ENCODE results near the gene IL3RA. TPM values are rescaled to one million over a fixed set of nuclear protein-coding genes. Genes with fewer than 3 reads are reported as not detected.

IL3RA gene
- polyA plus RNA-seq, 1 of the 3 experiments (the other 2 are of a cell fraction) = not detected

DNA sequence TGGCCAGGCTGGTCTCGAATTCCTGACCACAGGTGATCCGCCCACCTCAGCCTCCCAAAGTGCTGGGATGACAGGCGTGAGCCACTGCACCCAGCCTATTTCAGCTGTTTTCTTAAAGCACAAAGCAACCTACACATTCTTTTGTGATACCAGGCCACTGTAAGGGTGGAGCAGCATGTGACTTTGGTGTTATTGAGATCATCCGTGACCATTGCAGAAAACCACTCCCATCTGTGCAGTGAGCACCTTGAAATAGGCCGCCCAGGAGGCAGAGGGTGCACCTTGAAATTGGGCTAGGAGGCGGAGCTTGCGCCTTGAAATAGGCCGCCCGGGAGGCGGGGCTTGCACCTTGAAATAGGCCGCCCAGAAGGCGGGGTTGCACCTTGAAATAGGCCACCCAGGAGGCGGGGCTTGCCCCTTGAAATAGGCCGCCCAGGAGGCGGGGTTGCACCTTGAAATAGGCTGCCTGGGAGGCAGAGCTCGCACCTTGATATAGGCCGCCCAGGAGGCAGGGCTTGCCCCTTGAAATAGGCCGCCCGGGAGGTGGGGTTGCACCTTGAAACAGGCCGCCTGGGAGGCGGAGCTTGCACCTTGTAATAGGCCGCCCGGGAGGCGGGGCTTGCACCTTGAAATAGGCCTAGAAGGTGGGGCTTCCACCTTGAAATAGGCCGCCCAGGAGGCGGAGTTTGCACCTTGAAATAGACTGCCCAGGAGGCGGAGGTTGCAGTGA is 64.3 kb downstream of the IL3RA start:
- DNase-seq = no peak
- WGBS (ENCODE audit: low lambda C conversion rate) = 84% methylated on average over 22 of the region's 27 CpGs
- H3K27me3 ChIP-seq (ENCODE audit: insufficient read depth) = no peaks in the 10 kb centered on the region
- ChIA-PET CTCF (no interaction called here), POLR2A (no interaction called here)
- peaks cover 6 to 22% of the 10 kb centered on the region in 2 experiments for H3K36me3 ChIP-seq (replicated peaks in 1 of 2; ENCODE audit: control insufficient read depth in 1 of 2, insufficient read depth in 2 of 2, low read length in 1 of 2)
- H3K27ac ChIP-seq (ENCODE audit: low read depth in 2 of 2, low read length in 1 of 2) = no peak overlapping the region
- H3F3A ChIP-seq (replicated peaks; ENCODE audit: insufficient read depth) = no peaks in the 10 kb centered on the region
- TF ChIP-seq RAD21 (IDR thresholded peaks at IDR 0.05; ENCODE audit: low read length) (no peak), SMC3 (IDR thresholded peaks at IDR 0.05; ENCODE audit: low read depth, low read length) (no peak), FOSL2 (IDR thresholded peaks at IDR 0.05; ENCODE audit: borderline replicate concordance, low read depth) (no peak), CHD2 (IDR thresholded peaks at IDR 0.05; ENCODE audit: low read length, partially characterized antibody) (no peak), SIN3A (IDR thresholded peaks at IDR 0.05; ENCODE audit: borderline replicate concordance, low read depth, low read length) (no peak)
- TF ChIP-seq, protein P1, sequence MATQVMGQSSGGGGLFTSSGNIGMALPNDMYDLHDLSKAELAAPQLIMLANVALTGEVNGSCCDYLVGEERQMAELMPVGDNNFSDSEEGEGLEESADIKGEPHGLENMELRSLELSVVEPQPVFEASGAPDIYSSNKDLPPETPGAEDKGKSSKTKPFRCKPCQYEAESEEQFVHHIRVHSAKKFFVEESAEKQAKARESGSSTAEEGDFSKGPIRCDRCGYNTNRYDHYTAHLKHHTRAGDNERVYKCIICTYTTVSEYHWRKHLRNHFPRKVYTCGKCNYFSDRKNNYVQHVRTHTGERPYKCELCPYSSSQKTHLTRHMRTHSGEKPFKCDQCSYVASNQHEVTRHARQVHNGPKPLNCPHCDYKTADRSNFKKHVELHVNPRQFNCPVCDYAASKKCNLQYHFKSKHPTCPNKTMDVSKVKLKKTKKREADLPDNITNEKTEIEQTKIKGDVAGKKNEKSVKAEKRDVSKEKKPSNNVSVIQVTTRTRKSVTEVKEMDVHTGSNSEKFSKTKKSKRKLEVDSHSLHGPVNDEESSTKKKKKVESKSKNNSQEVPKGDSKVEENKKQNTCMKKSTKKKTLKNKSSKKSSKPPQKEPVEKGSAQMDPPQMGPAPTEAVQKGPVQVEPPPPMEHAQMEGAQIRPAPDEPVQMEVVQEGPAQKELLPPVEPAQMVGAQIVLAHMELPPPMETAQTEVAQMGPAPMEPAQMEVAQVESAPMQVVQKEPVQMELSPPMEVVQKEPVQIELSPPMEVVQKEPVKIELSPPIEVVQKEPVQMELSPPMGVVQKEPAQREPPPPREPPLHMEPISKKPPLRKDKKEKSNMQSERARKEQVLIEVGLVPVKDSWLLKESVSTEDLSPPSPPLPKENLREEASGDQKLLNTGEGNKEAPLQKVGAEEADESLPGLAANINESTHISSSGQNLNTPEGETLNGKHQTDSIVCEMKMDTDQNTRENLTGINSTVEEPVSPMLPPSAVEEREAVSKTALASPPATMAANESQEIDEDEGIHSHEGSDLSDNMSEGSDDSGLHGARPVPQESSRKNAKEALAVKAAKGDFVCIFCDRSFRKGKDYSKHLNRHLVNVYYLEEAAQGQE (IDR thresholded peaks at IDR 0.05; ENCODE audit: low read depth, low read length) = no peak
- no peaks in the 10 kb centered on the region for H3K9me2 ChIP-seq
- no peak overlapping the region for H3K4me2 ChIP-seq
- no peaks in the 10 kb centered on the region for H4K20me1 ChIP-seq (ENCODE audit: insufficient read depth)
- H3K4me1 ChIP-seq (ENCODE audit: control insufficient read depth in 1 of 2, insufficient read depth in 2 of 2, low read depth in 1 of 2, low read length in 1 of 2) = no peaks in the 10 kb centered on the region
- H3K9ac ChIP-seq = no peak overlapping the region
- H3K79me2 ChIP-seq (ENCODE audit: insufficient read depth) = peaks cover 8% of the 10 kb centered on the region; the same call in 1 of the 2 replicates
- H3K9me3 ChIP-seq = no peaks in the 10 kb centered on the region
- no peak overlapping the region for H3K4me3 ChIP-seq (ENCODE audit: low read depth in 2 of 2, low read length in 1 of 2)
- H2AFZ ChIP-seq (ENCODE audit: low read depth) = no peak overlapping the region

DNA sequence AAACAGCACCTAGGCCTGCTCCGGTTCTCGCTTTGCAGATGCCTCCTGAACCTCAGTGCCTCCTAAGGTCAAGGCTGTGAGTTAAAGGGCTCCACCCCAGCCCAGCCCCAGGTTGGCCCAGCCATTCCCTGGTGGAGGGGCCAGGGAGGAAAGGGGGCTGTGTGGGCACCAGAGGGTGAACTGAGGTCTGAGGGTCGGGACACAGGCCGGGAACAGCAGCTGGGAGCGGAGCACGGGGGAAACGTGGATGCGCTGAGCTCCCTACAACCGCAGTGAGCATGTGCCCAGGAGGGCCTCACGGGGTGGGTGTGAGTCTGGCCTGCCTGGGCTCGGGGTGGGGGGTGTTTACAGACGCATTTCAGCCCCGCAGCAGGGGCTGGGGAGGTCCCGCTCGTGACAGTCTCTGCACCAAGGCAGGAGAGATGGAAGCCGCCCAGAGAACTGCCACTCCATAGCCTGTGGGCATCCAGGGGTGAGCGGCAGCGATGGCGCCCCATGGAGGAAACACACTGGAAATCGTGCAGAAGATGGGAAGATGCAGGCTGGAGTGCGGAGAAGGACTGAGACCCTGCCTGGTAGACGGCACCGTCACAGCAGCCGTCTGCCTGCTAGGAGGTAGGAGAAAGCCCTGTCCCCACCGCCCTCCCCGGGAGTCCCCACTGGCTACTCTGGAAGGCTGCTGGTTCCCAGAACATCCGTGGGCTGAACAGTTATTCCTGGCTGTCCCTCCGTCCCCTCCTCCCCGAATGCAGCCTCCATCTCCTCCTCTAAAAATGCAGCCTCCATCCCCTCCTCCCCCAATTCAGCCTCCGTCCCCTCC is 65.2 kb downstream of the IL3RA start:
- no peaks in the 10 kb centered on the region for H3K27me3 ChIP-seq (ENCODE audit: insufficient read depth)
- H3K9ac ChIP-seq = no peak overlapping the region
- H3K36me3 ChIP-seq (replicated peaks in 1 of 2; ENCODE audit: control insufficient read depth in 1 of 2, insufficient read depth in 2 of 2, low read length in 1 of 2) = peaks cover 4 to 27% of the 10 kb centered on the region in 2 experiments
- ChIA-PET POLR2A (no interaction called here), CTCF (no interaction called here)
- H3K9me3 ChIP-seq = no peaks in the 10 kb centered on the region
- H3K27ac ChIP-seq (ENCODE audit: low read depth in 2 of 2, low read length in 1 of 2) = no peak overlapping the region
- H3K79me2 ChIP-seq (ENCODE audit: insufficient read depth) = no peaks in the 10 kb centered on the region
- H3K4me1 ChIP-seq (ENCODE audit: control insufficient read depth in 1 of 2, insufficient read depth in 2 of 2, low read depth in 1 of 2, low read length in 1 of 2) = no peaks in the 10 kb centered on the region
- H3K4me2 ChIP-seq = no peak overlapping the region
- WGBS (ENCODE audit: low lambda C conversion rate) = 92% methylated on average over 27 of the region's 30 CpGs
- DNase-seq = no peak
- no peak overlapping the region for H2AFZ ChIP-seq (ENCODE audit: low read depth)
- H4K20me1 ChIP-seq (ENCODE audit: insufficient read depth) = no peaks in the 10 kb centered on the region
- no peaks in the 10 kb centered on the region for H3F3A ChIP-seq (replicated peaks; ENCODE audit: insufficient read depth)
- TF ChIP-seq NFIC (IDR thresholded peaks at IDR 0.05; ENCODE audit: borderline replicate concordance) = no peak
- TF ChIP-seq, protein P2, sequence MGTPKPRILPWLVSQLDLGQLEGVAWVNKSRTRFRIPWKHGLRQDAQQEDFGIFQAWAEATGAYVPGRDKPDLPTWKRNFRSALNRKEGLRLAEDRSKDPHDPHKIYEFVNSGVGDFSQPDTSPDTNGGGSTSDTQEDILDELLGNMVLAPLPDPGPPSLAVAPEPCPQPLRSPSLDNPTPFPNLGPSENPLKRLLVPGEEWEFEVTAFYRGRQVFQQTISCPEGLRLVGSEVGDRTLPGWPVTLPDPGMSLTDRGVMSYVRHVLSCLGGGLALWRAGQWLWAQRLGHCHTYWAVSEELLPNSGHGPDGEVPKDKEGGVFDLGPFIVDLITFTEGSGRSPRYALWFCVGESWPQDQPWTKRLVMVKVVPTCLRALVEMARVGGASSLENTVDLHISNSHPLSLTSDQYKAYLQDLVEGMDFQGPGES (IDR thresholded peaks at IDR 0.05; ENCODE audit: low read depth, low read length) = no peak
- TF ChIP-seq TEAD4 (IDR thresholded peaks at IDR 0.05; ENCODE audit: borderline replicate concordance, insufficient read depth) = no peak
- TF ChIP-seq, protein P3, sequence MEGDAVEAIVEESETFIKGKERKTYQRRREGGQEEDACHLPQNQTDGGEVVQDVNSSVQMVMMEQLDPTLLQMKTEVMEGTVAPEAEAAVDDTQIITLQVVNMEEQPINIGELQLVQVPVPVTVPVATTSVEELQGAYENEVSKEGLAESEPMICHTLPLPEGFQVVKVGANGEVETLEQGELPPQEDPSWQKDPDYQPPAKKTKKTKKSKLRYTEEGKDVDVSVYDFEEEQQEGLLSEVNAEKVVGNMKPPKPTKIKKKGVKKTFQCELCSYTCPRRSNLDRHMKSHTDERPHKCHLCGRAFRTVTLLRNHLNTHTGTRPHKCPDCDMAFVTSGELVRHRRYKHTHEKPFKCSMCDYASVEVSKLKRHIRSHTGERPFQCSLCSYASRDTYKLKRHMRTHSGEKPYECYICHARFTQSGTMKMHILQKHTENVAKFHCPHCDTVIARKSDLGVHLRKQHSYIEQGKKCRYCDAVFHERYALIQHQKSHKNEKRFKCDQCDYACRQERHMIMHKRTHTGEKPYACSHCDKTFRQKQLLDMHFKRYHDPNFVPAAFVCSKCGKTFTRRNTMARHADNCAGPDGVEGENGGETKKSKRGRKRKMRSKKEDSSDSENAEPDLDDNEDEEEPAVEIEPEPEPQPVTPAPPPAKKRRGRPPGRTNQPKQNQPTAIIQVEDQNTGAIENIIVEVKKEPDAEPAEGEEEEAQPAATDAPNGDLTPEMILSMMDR (IDR thresholded peaks at IDR 0.05) = no peak
- TF ChIP-seq RXRA (IDR thresholded peaks at IDR 0.05; ENCODE audit: borderline replicate concordance, low read depth) = no peak
- no peak for TF ChIP-seq JUND (IDR thresholded peaks at IDR 0.05)
- no peak for TF ChIP-seq FOSL2 (IDR thresholded peaks at IDR 0.05; ENCODE audit: borderline replicate concordance, low read depth)
- TF ChIP-seq, protein P4, sequence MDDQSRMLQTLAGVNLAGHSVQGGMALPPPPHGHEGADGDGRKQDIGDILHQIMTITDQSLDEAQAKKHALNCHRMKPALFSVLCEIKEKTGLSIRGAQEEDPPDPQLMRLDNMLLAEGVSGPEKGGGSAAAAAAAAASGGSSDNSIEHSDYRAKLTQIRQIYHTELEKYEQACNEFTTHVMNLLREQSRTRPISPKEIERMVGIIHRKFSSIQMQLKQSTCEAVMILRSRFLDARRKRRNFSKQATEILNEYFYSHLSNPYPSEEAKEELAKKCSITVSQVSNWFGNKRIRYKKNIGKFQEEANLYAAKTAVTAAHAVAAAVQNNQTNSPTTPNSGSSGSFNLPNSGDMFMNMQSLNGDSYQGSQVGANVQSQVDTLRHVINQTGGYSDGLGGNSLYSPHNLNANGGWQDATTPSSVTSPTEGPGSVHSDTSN (IDR thresholded peaks at IDR 0.05) = no peak
- TF ChIP-seq RCOR1 (IDR thresholded peaks at IDR 0.05; ENCODE audit: low read length) = no peak
- TF ChIP-seq, protein P5, sequence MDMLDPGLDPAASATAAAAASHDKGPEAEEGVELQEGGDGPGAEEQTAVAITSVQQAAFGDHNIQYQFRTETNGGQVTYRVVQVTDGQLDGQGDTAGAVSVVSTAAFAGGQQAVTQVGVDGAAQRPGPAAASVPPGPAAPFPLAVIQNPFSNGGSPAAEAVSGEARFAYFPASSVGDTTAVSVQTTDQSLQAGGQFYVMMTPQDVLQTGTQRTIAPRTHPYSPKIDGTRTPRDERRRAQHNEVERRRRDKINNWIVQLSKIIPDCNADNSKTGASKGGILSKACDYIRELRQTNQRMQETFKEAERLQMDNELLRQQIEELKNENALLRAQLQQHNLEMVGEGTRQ (IDR thresholded peaks at IDR 0.05; ENCODE audit: borderline replicate concordance, low read depth, low read length) = no peak
- no peaks in the 10 kb centered on the region for H3K9me2 ChIP-seq
- no peak overlapping the region for H3K4me3 ChIP-seq (ENCODE audit: low read depth in 2 of 2, low read length in 1 of 2)

All from SK-N-SH (cell line).